HG03439 (cell line): ENCODE results near the gene SPATA16.
"Not testable (repeated sequence)": the region's sequence is repeated elsewhere in the genome, so short reads cannot be mapped to it uniquely, and the experiment has no call there.

Source experiments
- ATAC-seq: cut with Tn5 transposase; IDR thresholded peaks from one replicate; pipeline ENCODE4 v1.9.1; 2021; ENCODE audit warnings: mild to moderate bottlenecking, moderate library complexity; ENCODE audit not compliant: unreplicated experiment

SPATA16 gene

DNA sequence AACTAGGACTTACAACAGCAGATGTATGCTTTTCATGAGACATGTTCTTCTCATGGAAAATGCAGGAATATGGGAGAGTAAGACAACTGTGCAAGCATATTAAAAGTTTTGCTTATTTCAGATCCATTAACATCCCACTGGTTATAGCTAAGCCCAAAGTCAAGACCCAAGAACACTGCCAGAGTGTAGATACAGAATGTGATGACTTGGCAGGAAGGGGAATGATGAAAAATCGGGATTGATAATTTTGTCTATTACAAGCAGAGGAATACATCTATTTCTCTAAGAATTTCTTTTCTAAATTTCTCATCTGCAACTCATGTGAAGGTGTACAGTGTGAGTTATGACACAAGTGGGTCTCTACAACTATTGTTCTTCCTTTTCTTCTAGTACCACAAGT, 76.4 kb downstream of the SPATA16 start:
- no peak for ATAC-seq

DNA sequence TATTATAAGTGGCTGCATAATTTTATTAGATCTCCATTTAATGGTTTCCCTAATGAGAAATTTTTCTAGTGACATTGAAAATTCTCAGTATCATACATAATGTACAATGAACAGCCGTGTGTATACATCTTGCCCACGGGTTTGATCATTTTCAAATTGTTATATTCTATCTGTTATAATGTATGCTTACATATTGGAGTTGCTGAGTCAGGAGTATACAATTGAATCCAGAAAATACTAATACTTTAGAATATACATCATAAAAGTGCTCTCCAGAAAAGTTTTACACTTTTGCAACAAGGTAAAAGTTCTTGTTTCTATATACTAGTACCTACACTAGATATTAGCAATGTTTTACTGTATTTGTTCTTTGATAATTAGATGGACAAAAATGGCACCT, 82.8 kb downstream of the SPATA16 start:
- ATAC-seq: no peak

DNA sequence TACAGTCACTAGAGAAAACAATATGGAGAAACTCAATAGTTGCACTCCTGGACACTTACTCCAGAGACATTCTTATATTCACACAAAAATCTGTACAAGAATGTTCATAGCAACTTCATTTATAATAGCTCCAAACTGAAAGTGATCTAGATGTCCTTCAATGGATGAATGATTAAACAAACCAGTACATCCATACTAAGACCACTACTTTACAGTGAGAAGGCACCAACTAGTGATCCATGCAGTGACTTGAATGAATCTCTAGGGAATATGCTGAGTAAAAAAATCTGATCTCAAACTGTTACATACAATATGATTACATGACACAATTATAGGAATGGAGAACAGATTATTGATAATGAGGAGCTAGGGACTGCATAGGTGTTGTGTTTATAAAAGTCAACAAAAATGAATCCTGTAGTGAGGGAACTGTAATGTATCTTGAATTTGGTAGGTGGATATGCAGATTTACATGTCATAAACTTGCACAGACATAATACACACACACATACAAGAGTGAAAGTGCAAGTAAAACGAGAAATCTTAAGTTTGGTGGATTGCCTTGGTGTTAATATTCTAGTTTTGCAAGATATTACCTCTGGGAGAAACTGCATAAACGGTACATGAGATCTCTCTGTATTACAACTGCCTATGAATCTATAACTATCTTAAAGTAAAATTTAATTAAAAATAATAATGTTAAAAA, 85.7 kb downstream of the SPATA16 start:
- no peak for ATAC-seq

DNA sequence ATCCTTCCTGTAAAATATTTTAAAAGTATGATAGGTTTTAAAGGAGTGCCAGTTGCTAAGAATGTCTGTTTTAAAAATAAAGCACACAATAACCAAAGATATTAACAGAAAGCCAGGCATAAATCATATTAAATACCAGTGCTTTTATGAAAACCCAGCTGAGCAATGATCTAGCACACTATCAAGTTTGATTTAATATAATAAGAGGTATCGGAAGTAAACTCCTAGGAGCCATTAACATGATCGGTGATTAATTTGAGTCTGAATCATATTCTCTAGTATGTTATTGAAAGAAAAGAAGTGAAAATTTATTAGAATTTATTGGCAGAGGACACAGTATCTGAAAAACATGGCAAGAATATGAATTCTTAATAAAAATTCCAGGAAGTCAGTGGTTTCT, 91.7 kb downstream of the SPATA16 start:
- no peak for ATAC-seq

DNA sequence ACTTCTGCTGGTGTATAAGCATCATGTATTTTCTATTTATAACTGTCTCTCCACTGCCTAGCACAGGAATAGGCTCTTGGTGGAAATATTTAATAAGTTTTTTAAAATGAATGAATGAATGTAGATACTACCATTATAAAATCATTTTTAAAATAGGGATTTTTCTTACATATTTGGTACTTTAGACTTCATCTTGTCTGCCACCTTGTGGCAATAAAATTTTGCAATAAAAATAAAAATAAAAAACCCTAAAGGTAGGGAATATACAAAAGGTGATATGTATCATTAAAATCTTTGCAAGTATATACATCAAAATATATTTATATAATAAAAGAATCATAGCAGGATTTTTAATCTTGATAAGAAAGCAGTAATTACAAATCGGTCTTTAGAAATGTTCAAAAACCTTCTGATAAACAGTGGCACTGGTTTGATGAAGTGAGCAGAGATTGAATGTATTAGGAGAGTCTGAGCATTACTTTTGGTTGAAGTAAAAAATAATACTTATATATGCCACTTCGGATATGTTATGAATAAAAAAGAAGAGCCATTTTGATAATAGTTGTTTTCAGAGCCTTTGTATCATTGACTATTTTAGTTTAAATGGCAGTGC, 95.2 kb downstream of the SPATA16 start:
- ATAC-seq: no peak

DNA sequence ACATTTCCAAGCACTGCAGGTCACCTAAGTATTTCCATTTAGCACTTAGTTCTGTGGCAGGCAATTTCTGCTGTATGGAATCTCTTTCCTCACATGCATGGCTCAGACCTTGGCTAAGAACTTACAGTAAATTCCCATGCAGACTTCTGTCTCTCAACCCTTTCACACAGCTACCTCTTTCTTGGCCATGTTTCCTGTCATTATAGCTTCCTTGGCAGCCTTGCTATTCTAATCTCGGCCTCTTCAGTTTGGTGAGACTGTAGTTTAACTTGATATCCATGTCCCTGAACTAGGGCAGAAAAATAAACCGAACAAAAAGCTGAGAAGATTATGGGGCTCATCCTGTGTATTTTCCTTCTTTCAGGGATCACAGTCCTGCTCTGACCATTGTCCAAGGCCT, 96.0 kb downstream of the SPATA16 start:
- ATAC-seq: no peak

DNA sequence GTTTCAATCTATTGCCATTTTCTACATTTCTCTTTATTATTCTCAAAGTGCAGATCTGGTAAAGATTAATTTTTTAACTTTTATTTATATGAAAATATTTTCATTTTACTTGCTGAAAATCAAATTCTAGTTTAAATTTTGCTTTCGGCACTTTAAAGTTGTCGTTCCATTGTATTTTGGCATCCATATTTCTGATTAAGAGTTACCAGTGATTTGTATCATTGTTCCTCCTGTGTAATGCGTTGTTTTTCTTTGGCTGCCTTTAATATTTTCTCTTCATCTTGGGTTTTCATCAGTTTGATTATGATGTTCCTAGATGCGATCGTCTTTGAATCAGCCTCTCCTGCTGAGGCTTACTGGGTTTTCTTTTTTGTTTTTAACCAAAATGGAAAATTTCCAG, 97.3 kb downstream of the SPATA16 start:
- no peak for ATAC-seq

DNA sequence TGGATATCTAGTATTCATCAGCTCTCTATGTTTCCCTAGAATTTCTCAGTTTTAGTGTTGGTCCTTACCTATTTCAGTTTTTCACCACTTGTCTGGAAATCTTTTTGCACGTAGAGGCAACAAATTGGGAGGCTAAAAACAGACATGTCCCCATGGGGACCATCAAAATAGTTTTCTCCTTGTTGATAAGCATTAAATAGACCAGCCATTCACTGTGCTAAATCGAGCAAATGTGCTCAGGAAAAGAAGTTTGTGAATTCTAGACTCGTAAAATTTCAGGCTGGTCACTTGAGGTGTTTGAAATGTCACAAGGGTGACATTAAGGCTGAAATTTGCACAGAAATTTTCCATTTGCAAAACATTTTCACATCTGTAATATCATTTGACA, 102.6 kb downstream of the SPATA16 start:
- ATAC-seq: no peak

DNA sequence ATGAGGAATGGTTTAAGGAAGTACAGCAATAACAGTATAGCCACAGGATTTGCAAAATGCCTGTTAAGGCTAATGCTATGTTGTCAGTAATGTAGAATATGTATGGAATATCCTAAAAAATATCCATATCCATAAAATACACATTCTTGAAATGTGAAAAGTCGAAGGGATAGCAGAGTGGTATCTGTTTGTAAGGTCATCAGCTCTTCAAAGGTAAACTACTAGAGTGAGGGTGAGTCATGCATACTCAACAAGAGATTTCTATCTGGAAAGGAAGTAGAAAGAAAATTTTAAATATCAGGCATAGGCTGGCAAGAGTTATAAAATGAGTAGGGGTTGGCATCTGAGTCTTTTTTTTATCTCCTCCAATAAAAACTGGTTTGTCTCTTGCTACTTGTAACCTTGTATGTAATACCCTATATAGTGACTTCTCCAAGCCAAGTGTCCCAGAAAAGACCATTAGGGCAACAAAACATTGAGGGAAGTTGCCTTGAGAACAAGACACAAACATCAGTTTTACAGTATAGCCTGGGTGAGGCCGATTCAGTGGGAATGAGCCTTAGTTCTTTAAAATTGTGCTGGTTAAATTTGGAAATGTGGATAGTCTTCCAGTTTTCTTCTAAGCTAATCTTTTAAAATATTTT, 103.1 kb downstream of the SPATA16 start:
- ATAC-seq: no peak

DNA sequence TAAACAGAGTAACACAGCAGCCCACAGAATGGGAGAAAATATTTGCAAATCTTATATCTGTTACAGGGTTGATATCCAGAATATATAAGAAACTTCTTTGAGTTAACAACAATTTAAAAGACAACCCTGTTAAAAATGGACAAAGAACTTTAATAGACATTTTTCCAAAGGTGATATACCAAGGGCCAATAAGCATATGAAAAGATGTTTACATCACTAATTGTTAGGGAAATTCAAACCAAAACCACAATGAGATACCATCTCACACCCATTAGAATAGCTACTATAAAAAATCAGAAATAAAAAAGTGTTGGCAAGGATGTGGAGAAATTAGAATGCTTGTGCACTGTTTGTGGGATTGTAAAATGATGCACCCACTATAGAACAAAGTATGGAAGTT, 110.8 kb downstream of the SPATA16 start:
- no peak for ATAC-seq

DNA sequence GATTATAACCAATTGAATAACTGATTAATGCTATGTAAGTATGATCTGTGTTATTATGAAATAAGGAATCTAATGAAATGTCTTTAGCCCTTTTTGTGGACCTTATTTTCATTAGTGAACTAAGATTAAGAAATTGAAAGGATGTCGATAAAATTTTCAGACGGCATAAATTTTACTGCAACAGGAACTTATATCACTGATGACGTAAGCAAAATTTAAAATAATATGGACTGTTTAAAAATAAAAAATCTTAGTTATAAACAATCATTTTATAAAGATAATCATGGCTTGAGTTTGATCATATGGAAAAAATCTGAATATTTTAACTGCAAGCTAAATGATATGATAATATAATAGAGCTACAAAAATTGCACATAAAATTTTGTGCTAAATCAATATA, 112.7 kb downstream of the SPATA16 start:
- ATAC-seq: no peak

DNA sequence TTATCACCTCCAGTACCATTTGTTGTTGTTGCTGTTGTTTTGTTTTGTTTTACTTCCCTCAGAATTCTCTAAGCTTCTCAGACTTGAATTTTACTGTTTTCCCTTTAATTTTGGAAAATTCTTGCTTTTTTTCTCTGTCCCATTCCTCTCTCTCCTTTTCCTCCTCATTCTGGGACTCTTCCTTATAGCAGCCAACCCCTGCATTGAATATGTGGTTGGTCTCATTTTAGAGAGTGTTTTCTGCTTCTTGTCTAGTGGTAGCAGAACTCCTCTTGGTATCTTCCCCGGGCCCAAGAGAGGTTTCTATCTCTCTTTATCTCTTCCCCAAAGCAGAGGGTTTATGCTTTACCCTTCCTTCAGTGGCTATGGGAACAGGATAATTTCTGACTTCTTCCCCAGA, 113.6 kb downstream of the SPATA16 start:
- no peak for ATAC-seq

DNA sequence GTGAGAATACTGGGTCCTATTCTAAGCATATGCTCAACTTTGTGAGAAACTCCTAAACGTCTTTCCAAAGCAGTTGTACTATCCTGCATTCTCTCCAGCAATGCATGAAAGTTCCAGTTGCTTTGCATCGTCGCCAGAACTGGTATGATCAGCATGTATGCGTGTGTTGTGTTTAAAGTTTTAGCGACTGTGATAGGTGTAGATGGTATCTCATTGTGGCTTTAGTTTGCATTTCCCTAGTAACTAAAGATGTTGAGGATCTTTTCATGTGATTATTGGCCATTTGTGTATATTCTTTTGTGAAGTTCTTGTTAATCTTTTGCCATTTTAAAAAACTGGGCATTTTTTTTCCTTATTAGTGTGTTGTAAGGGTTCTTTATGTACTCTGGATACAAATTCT, 115.1 kb downstream of the SPATA16 start:
- ATAC-seq: no peak

DNA sequence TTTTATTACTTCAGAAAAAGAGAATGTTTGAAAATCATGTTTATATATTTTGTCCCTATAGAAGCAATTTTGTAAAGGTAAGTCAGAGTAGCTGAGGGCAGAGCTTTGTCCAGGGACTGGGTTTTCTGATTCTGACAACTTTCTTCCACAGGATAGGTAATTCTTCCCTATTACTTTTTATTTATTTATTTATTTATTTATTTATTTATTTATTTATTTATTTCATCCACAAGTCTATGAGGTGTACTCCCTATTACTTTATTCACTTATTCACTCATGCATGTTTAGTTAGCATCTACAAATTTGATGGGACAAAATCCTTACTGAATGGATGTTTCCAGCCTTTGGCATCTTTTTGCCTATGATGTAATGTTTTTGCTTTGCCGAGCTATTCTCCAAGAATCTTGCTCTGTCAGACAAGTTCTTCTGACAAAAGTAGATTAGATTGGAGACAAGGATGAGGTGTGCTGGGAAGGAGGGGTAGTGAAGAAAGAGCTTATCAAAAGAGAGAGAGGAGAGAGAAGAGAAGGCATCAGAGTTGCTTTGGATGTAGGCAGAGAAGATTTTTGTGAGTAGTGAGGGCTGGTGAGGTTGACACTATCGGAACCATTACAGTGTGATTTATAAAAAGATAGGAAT, 119.4 kb downstream of the SPATA16 start:
- no peak for ATAC-seq

DNA sequence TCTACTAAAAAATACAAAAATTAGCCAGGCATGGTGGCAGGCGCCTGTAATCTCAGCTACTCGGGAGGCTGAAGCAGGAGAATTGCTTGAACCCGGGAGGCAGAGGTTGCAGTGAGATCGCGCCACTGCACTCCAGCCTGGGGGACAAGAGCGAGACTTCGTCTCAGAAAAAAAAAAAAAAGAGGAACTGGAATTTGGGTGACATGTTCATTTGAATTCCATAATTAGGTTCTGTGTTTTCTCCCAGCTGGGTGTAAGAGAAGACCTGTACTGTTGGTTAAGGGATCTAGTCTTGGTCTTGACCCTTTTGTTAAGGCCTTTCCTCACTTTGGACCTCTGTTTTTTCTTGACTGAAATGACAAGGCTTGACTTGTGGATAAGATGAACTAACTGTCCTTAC, 120.9 kb downstream of the SPATA16 start:
- ATAC-seq: not testable (repeated sequence)

DNA sequence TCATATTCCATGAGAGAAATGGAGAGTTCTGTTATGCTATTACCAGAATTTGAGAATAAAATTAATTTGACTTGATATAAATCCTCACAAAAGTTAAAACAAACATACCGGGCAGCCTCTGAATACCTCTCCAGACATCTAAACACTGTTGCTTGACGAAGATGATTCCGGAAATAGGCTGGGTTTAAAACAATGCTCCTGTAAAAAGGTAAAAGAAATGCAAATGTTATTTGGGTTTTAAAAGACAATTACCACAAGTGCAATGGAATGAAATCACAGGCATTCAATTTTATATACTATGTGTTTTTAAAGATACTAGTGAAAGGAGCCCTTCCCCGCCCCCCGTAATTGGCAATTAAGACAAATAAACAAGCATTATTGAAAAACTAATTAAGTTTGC, 121.7 kb downstream of the SPATA16 start:
- ATAC-seq: no peak

DNA sequence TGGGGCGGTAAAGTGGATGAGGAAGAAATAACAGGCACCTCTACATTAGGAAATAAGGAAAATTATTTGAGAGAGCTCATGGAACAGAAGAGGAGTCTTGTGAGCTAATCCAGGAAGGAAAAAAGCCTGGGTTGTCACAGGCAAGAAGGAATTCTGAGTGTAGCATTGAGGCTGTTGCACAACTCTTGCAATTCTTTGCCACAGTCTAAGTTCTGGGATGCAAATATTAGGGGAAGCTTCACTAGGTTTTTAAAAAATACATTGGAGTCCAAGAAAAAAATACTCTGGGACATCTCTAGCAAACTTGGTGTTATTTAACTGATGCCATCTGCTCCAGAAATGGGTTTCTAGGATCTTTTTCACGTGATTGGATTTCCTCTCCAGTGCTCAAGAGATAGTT, 122.3 kb downstream of the SPATA16 start:
- no peak for ATAC-seq

DNA sequence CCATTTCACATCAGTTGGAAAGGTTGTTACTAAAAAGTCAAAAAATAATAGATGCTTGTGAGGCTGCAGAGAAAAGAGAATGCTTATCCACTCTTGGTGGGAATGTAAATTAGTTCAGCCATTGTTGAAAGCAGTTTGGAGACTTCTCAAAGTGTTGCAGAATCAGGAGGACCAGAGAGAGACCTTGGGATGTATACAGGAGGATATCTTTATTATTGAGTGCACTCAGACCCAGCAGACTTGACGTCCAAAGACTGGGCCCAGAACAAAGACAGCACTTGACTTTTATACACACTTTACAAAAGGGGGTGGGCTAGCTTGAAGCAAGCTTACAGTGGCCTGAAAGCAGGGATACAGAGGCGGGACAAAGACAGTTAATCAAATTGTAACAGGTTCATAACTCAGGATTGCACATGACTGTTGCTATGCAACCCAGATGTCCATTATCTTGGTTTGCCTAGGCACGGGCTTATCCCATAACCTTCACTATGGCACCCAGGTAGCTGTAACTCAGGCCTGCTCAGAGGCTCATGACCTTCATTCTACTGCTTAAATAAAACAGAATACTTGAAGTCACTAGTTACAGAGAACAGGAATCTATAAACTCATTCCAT, 127.7 kb downstream of the SPATA16 start:
- no peak for ATAC-seq

DNA sequence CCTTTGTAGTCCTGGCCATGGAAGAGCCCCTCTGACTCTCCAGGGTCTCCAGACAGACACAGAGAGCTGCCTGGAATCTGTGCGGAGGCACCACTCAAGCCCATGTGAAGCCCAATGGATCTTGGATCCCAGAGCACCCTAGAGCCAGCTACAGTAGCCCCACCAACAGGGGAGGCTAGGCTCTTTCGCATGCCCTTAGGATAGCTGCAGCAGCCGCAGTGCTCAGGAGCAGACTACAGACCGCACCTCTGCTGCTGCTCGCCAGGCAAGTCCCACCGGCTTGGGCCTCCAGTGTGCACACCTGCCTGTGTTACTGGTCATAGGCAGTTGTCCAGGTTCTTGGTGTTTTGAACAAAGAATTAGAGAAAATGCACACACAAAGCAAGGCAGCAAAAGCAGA, 131.6 kb downstream of the SPATA16 start:
- no peak for ATAC-seq

DNA sequence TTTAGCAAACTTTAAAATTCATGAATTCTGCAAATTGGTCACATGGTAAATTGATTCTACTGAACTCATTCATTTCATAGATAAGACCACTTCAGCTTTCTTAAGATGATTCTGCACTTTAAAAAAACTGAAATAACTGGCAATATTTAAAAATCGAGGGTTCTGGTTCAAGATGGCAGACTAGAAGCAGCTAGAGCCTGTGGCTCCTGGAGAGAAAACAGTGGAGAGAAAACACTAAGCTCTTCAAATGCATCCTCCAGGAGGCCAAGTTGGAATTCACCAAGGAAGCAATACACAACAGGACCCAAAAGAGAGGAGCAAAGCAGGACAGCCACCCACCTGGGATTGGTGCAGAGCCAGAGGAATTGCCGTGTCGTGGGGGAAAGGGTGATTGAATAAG, 132.1 kb downstream of the SPATA16 start:
- ATAC-seq: no peak

DNA sequence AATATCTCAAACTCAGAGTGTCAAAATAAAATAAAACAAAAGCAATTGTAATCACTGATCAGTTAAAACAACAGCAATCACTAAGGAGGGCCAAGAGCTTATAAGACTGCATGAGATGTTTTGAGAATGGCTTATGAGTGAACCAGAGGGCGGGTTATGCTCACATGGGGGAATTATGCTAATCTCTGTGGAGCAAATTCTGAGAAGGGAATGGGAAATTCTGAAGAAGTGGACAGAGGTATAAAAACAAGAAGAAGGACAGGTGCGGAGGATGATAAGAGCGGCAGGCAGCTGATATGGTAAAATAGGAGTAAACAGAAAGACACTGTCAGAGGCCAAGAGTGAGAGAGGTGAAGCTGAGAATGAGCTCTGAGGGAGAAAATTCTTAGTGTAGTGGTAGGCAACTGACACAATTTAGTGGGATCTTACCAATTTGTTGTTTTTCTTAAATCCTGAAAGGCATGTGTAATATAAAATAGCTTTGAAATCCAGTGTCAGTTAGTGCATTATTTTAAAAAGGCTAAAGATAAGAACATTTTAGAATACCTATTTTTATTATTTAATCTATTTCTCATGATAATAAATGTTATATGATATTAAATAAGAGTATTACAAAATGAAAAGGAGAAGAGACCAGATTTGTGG, 133.8 kb downstream of the SPATA16 start:
- no peak for ATAC-seq
